ENCODE results near the gene RHCG. TPM values are rescaled to one million over a fixed set of nuclear protein-coding genes. Genes with fewer than 3 reads are reported as not detected.

RHCG gene
- total RNA-seq, 1 experiment from 2014 or later, result 0.28 TPM

- Mint-ChIP-seq H3K36me3 (ENCODE audit: insufficient read depth in 1 of 3, low read depth in 3 of 3) (no peaks in the 10 kb centered on the region), H3K9me3 (no peaks in the 10 kb centered on the region), H3K27me3 (ENCODE audit: low read depth) (peaks cover 58% of the 10 kb centered on the region), H3K4me3 (no peak overlapping the region), H3K27ac (no peak overlapping the region), H3K4me1 (peaks cover 5 to 8% of the 10 kb centered on the region in 2 experiments)
- H2BK120ac ChIP-seq (ENCODE audit: low read depth, low read length, poor library complexity, severe bottlenecking), result no peak overlapping the region
- H3K27me3 ChIP-seq (ENCODE audit: insufficient read depth, low read length), result no peaks in the 10 kb centered on the region; the same call in 1 of the 2 replicates
- no peaks in the 10 kb centered on the region for H3K9me3 ChIP-seq (ENCODE audit: control insufficient read depth, low read depth, low read length)
- no peak overlapping the region for H3K27ac ChIP-seq (ENCODE audit: insufficient read length, low read depth, low read length)
- no peak overlapping the region for H3K4ac ChIP-seq (ENCODE audit: low read depth, low read length)
- no peak overlapping the region for H2BK5ac ChIP-seq (ENCODE audit: insufficient read length, low read length)
- no peak overlapping the region for H3K4me2 ChIP-seq (ENCODE audit: insufficient read depth, insufficient read length, low read length)
- DNase-seq, result no peak
- no peak overlapping the region for H2BK20ac ChIP-seq (ENCODE audit: low read depth, low read length, poor library complexity, severe bottlenecking)
- H3T11ph ChIP-seq (ENCODE audit: low read length), result no peak overlapping the region
- no peak overlapping the region for H4K91ac ChIP-seq (ENCODE audit: insufficient read length, low read depth, low read length)
- H3K9ac ChIP-seq (ENCODE audit: extremely low read depth, insufficient read length, low read length), result no peak overlapping the region
- no peak overlapping the region for H2BK15ac ChIP-seq (ENCODE audit: low read depth, low read length)
- no peak overlapping the region for H3K18ac ChIP-seq (ENCODE audit: insufficient read length, low read depth, low read length)
- no peak overlapping the region for H2AFZ ChIP-seq (ENCODE audit: low read length)
- H3K79me1 ChIP-seq (ENCODE audit: insufficient read depth, low read depth, low read length, poor library complexity, severe bottlenecking), result no peaks in the 10 kb centered on the region
- no peak overlapping the region for H2BK12ac ChIP-seq (ENCODE audit: insufficient read length, low read depth, low read length)
- WGBS (ENCODE audit: extremely low coverage, insufficient read length, low lambda C conversion rate), result no CpG with 5 or more reads among the region's 6 CpGs
- no peak overlapping the region for H2AK5ac ChIP-seq (ENCODE audit: insufficient read length, low read length)
- H3K79me2 ChIP-seq (ENCODE audit: insufficient read depth, low read length), result no peaks in the 10 kb centered on the region
- no peak overlapping the region for H4K8ac ChIP-seq (replicated peaks; ENCODE audit: insufficient read length, low read depth, low read length)
- TF ChIP-seq CTCF (conservative IDR thresholded peaks at IDR 0.05), result no peak
- no peak overlapping the region for H4K5ac ChIP-seq (ENCODE audit: insufficient read length, low read depth, low read length)
- no peaks in the 10 kb centered on the region for H3K23me2 ChIP-seq (ENCODE audit: insufficient read length, low read depth, low read length, poor library complexity, severe bottlenecking)
- no peak overlapping the region for H3K56ac ChIP-seq (ENCODE audit: insufficient read length, low read depth, low read length)
- no peaks in the 10 kb centered on the region for H3K4me1 ChIP-seq (ENCODE audit: insufficient read depth, low read length)
- H4K20me1 ChIP-seq (ENCODE audit: control insufficient read depth, insufficient read depth, insufficient read length), result no peaks in the 10 kb centered on the region
- no peak overlapping the region for H3K14ac ChIP-seq (ENCODE audit: insufficient read depth, low read length)
- no peak overlapping the region for H3K23ac ChIP-seq (ENCODE audit: insufficient read length, low read depth, low read length)
Measured at GRCh38 chr15:89483079-89483478, 13.3 kb downstream of the RHCG start.

Measured in H9 (cell line).